OCI-LY3 (cell line): ENCODE data around the gene SLC25A45.

Experiments used
- CTCF ChIP-seq: fragments of 200-600, 300-600 bp; sonication (generic); IDR thresholded peaks from 2 replicates; pipeline ENCODE4 v1.5.1; 2014; ENCODE audit warnings: antibody characterized with exemption, low read length, low read depth
- EZH2phosphoT487 ChIP-seq: fragments of 200-600 bp; shearing (Covaris generic); IDR thresholded peaks from 2 replicates; pipeline ENCODE4 v1.6.1; 2018; ENCODE audit warnings: antibody characterized with exemption, mixed run types, low read depth

- TF ChIP-seq CTCF (no peak), EZH2phosphoT487 (no peak)
Observed at GRCh38 chr11:65373839-65374580, 8.4 kb downstream of the SLC25A45 start.
